Muscle layer of duodenum (tissue), 2 donors: ENCODE results near the gene NINL.
A peak's percentile ranks its signal among the peaks of the same experiment; 100 is the strongest.

Experiments used
- H3K27ac ChIP-seq: one replicate; pipeline ENCODE4 v1.7.0; 2013; ENCODE audit warnings: mild to moderate bottlenecking, low read length
- H3K27me3 ChIP-seq: one replicate; pipeline ENCODE4 v1.7.0; 2013; ENCODE audit warnings: low read depth, mild to moderate bottlenecking, control low read depth, low read length
- H3K36me3 ChIP-seq, 2 donors: one replicate each; pipeline ENCODE4 v1.7.0; 2013; ENCODE audit warnings: low read length in 2 of 2, control low read depth in 1 of 2, mild to moderate bottlenecking in 1 of 2; ENCODE audit not compliant: insufficient read depth in 2 of 2, control insufficient read depth in 1 of 2
- H3K4me1 ChIP-seq, 2 donors: one replicate each; pipeline ENCODE4 v1.7.0; 2013; ENCODE audit warnings: low read length in 2 of 2, mild to moderate bottlenecking in 2 of 2, control low read depth in 1 of 2, moderate library complexity in 1 of 2; ENCODE audit not compliant: insufficient read depth in 2 of 2, control insufficient read depth in 1 of 2
- H3K4me3 ChIP-seq, 2 donors: one replicate each; pipeline ENCODE4 v1.7.0; 2013; ENCODE audit warnings: low read length in 2 of 2, low read depth in 1 of 2, mild to moderate bottlenecking in 1 of 2
- H3K9me3 ChIP-seq, 2 donors: one replicate each; pipeline ENCODE4 v1.7.0; 2013; ENCODE audit warnings: low read length in 2 of 2, control low read depth in 1 of 2, mild to moderate bottlenecking in 1 of 2; ENCODE audit not compliant: control insufficient read depth in 1 of 2
- donor health status: healthy.

NINL gene

GRCh38 chr20:25407311-25408169 is 177.8 kb downstream of the NINL start, which contains the start of gene GINS1:
GINS1 (plus strand) TSS chr20:25407673; CDS start chr20:25407821, 148 bp downstream.
- H3K27ac ChIP-seq = peak within 1 kb of the TSS; percentile 67
- H3K4me1 ChIP-seq = peaks cover 3 to 10% of the 10 kb centered on the region in 2 donors
- no peaks in the 10 kb centered on the region for H3K27me3 ChIP-seq
- H3K9me3 ChIP-seq = peaks cover 8 to 15% of the 10 kb centered on the region in 2 donors
- peak within 1 kb of the TSS; percentile 73 to 90 for H3K4me3 ChIP-seq
- no peaks in the 10 kb centered on the region for H3K36me3 ChIP-seq
